DND-41 (cell line): ENCODE measurements around the gene KAZN.

Experiments
- ATAC-seq: fragments of 200-7000 bp; cut with Tn5 transposase; 3 replicates; pipeline ENCODE4 v1.9.1; 2021; ENCODE audit warnings: low read depth; ENCODE audit not compliant: insufficient read depth
- DNase-seq: peaks from one replicate; pipeline ENCODE4 v3.0.0-alpha.2; 2020
- H2AFZ ChIP-seq: 2 replicates; pipeline ENCODE4 v1.6.0; 2012; ENCODE audit warnings: low read depth, low read length
- H3K27ac ChIP-seq: 2 replicates; pipeline ENCODE4 v1.5.1; 2012; ENCODE audit warnings: low read length, inconsistent platforms
- H3K27me3 ChIP-seq: fragments of 200-600 bp; sonication (generic); 2 replicates; pipeline ENCODE4 v1.6.0; 2012; ENCODE audit warnings: low read length, mild to moderate bottlenecking, inconsistent platforms; ENCODE audit not compliant: insufficient read depth, poor library complexity
- H3K36me3 ChIP-seq: 2 replicates; pipeline ENCODE4 v1.5.1; 2012; ENCODE audit warnings: low read length, inconsistent platforms; ENCODE audit not compliant: insufficient read depth
- H3K4me1 ChIP-seq: 2 replicates; pipeline ENCODE4 v1.5.1; 2012; ENCODE audit warnings: mild to moderate bottlenecking, low read length; ENCODE audit not compliant: insufficient read depth
- H3K4me2 ChIP-seq: 2 replicates; pipeline ENCODE4 v1.6.0; 2012; ENCODE audit warnings: mild to moderate bottlenecking, moderate library complexity, low read length, inconsistent platforms; ENCODE audit not compliant: insufficient read depth
- H3K4me3 ChIP-seq, 2 experiments: fragments of 200-600 bp in 1 of 2; shearing (Covaris generic) in 1 of 2; 2 replicates each; pipeline ENCODE4 v1.5.1; 2012 to 2016; ENCODE audit warnings: inconsistent platforms in 2 of 2, low read length in 2 of 2, mild to moderate bottlenecking in 2 of 2, low read depth in 1 of 2, moderate library complexity in 1 of 2
- H3K79me2 ChIP-seq: 2 replicates; pipeline ENCODE4 v1.6.0; 2012; ENCODE audit warnings: low read length, inconsistent platforms; ENCODE audit not compliant: insufficient read depth
- H3K9ac ChIP-seq: 2 replicates; pipeline ENCODE4 v1.6.0; 2012; ENCODE audit warnings: low read depth, mild to moderate bottlenecking, inconsistent platforms, low read length, moderate library complexity
- H3K9me3 ChIP-seq: 2 replicates; pipeline ENCODE4 v1.5.1; 2012; ENCODE audit warnings: low read length, moderate library complexity, mild to moderate bottlenecking, inconsistent platforms; ENCODE audit not compliant: insufficient read depth, severe bottlenecking
- H4K20me1 ChIP-seq: 2 replicates; pipeline ENCODE4 v1.6.0; 2012; ENCODE audit warnings: low read length; ENCODE audit not compliant: insufficient read depth
- EZH2 ChIP-seq: IDR thresholded peaks from 3 replicates; pipeline ENCODE4 v1.6.1; 2012; ENCODE audit warnings: borderline replicate concordance, low read depth, mild to moderate bottlenecking, moderate library complexity, low read length, inconsistent platforms; ENCODE audit not compliant: severe bottlenecking
- TF ChIP-seq, protein P1 (sequence below): IDR thresholded peaks from 2 replicates; pipeline ENCODE4 v1.5.1; 2012; ENCODE audit warnings: borderline replicate concordance, low read length, moderate library complexity, mild to moderate bottlenecking; ENCODE audit not compliant: poor library complexity, severe bottlenecking; ENCODE audit errors: extremely low read depth

KAZN gene

DNA sequence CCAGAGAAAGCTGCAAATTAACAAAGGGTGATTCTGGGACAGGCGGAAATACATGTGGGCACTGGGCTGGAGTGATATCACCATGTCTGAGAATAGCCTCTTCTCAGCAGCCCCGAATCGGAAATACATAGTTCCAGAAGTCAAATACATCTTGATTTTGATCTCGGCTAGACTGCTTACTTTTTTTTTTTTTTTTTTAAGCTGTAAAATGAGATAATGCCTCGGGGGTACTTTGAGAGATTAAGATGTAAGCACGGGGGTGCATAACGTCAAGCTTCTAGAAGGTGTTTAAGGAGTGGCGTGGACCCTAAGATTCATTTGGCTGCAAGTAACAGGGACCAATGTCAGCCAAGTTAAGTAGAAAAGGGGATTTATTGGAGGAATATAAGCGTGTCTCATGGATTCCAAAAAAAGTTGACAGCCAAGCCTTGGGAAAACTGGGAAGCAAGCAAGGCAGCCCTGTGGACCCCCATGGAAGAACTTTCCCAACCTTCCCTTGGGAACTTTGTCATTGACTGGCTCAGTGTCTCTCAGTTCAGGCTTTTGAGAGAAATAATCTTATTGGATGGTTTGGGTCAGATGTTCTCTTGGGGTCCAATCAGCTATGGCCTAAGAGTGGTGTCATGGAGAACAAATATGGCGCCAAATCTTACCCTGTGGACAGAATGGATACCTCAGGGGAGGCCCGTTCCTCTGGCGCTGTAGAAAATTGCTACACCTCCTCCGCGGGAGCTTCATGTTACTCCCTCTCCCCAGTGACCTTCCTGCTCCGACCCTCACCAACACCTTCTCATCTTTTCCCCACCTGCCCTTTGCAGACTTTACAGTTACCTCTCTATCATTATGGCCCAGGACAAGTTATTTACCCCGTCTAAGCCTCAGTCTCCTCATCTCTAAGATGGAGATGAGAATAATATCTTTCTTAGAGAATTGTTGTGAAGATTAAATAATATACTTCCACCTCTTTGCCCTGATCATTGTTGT, 186.6 kb downstream of the KAZN start:
- Histone ChIP-seq H3K36me3 (no peaks in the 10 kb centered on the region), H3K9ac (no peak overlapping the region), H3K9me3 (no peaks in the 10 kb centered on the region), H3K79me2 (no peaks in the 10 kb centered on the region), H3K4me2 (no peak overlapping the region), H4K20me1 (no peaks in the 10 kb centered on the region), H3K4me1 (no peaks in the 10 kb centered on the region), H3K4me3 (no peak overlapping the region), H2AFZ (no peak overlapping the region), H3K27ac (no peak overlapping the region), H3K27me3 (no peaks in the 10 kb centered on the region)
- TF ChIP-seq, protein P1, sequence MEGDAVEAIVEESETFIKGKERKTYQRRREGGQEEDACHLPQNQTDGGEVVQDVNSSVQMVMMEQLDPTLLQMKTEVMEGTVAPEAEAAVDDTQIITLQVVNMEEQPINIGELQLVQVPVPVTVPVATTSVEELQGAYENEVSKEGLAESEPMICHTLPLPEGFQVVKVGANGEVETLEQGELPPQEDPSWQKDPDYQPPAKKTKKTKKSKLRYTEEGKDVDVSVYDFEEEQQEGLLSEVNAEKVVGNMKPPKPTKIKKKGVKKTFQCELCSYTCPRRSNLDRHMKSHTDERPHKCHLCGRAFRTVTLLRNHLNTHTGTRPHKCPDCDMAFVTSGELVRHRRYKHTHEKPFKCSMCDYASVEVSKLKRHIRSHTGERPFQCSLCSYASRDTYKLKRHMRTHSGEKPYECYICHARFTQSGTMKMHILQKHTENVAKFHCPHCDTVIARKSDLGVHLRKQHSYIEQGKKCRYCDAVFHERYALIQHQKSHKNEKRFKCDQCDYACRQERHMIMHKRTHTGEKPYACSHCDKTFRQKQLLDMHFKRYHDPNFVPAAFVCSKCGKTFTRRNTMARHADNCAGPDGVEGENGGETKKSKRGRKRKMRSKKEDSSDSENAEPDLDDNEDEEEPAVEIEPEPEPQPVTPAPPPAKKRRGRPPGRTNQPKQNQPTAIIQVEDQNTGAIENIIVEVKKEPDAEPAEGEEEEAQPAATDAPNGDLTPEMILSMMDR, result no peak
- no peak for TF ChIP-seq EZH2
- no peak for DNase-seq
- ATAC-seq, result no peak

DNA sequence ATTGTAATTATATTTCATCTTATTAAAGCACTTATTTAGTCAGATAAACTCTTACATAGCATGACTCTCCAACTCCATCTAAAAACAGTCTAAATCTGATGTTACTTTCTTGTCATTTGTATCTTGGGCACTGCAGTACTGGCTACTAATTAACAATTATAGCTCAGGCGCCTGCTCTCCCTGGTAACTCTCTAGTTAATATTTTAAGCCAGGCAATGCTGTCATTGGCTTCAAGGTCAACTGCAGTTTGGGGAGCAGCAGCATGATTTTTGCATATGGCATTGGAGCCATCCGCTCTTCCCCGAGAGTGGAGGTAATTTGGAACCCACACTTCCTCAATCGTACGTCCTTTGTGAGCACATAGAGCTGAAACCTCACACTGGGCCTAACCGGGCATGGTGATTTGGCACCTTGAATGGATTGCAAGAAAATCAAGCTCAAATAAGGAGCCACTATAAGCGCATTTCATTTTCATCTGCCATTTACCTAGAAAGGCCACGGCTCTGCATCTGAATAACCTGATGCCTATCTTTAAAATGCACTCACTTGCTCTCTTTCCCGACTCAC, 187.7 kb downstream of the KAZN start:
- Histone ChIP-seq H3K27me3 (no peaks in the 10 kb centered on the region), H3K9ac (no peak overlapping the region), H2AFZ (no peak overlapping the region), H3K4me1 (no peaks in the 10 kb centered on the region), H3K4me2 (no peak overlapping the region), H3K27ac (no peak overlapping the region), H3K79me2 (no peaks in the 10 kb centered on the region), H3K9me3 (no peaks in the 10 kb centered on the region), H3K4me3 (no peak overlapping the region), H4K20me1 (no peaks in the 10 kb centered on the region), H3K36me3 (no peaks in the 10 kb centered on the region)
- TF ChIP-seq, protein P1, result no peak
- no peak for TF ChIP-seq EZH2
- DNase-seq (no peak), ATAC-seq (no peak)

DNA sequence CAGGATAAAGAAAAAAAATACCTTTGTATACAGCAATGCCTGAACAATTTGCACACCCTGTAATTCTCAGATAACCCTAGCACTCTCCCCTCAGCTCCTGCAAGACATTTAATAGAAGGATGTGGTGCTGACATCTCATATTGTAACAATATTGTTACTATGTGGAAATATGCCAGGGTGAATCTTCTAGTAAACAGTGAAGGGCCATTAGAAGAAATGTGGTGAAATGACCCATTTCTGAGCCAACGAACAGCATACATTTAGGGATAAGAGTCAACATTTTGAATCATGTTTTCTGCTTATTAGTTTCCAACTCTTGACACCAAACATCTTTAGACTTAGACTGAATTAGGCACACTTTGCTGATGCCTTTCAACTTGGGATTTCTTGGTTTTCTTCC, 188.2 kb downstream of the KAZN start:
- H3K4me2 ChIP-seq, result no peak overlapping the region
- H4K20me1 ChIP-seq, result no peaks in the 10 kb centered on the region
- no peak overlapping the region for H3K9ac ChIP-seq
- DNase-seq (no peak), ATAC-seq (no peak)
- H3K4me1 ChIP-seq, result no peaks in the 10 kb centered on the region
- no peaks in the 10 kb centered on the region for H3K79me2 ChIP-seq
- no peaks in the 10 kb centered on the region for H3K36me3 ChIP-seq
- H3K4me3 ChIP-seq, result no peak overlapping the region
- H2AFZ ChIP-seq, result no peak overlapping the region
- TF ChIP-seq, protein P1, result no peak
- no peak for TF ChIP-seq EZH2
- H3K27me3 ChIP-seq, result no peaks in the 10 kb centered on the region
- H3K9me3 ChIP-seq, result no peaks in the 10 kb centered on the region
- H3K27ac ChIP-seq, result no peak overlapping the region
